ENCODE measurements around the gene TBL3.

The TBL3 gene

GRCh38 chr16:1968146-1968953 is 3.5 kb upstream of the TBL3 start:
- no peak for TF ChIP-seq CTCF (IDR thresholded peaks at IDR 0.05; ENCODE audit: control insufficient read depth, insufficient read depth, low read depth, low read length, missing control alignments)
- no peak for DNase-seq (ENCODE audit: low read depth)
- H3K4me3 ChIP-seq (ENCODE audit: control insufficient read depth, low read depth, low read length): no peak overlapping the region

GRCh38 chr16:1972490-1972877 is 631 bp downstream of the TBL3 start:
- no peak for DNase-seq (ENCODE audit: low read depth)
- no peak for TF ChIP-seq CTCF (IDR thresholded peaks at IDR 0.05; ENCODE audit: control insufficient read depth, insufficient read depth, low read depth, low read length, missing control alignments)
- peak overlapping the region; percentile 92 for H3K4me3 ChIP-seq (ENCODE audit: control insufficient read depth, low read depth, low read length)

- TF ChIP-seq CTCF (IDR thresholded peaks at IDR 0.05; ENCODE audit: control insufficient read depth, insufficient read depth, low read depth, low read length, missing control alignments): no peak
- no peak for DNase-seq (ENCODE audit: low read depth)
- no peak overlapping the region for H3K4me3 ChIP-seq (ENCODE audit: control insufficient read depth, low read depth, low read length)
Measured at GRCh38 chr16:1973461-1974156, 1.8 kb downstream of the TBL3 start.

GRCh38 chr16:1974157-1975070 is 2.6 kb downstream of the TBL3 start:
- no peak for TF ChIP-seq CTCF (IDR thresholded peaks at IDR 0.05; ENCODE audit: control insufficient read depth, insufficient read depth, low read depth, low read length, missing control alignments)
- no peak overlapping the region for H3K4me3 ChIP-seq (ENCODE audit: control insufficient read depth, low read depth, low read length)
- DNase-seq (ENCODE audit: low read depth): no peak

DNA sequence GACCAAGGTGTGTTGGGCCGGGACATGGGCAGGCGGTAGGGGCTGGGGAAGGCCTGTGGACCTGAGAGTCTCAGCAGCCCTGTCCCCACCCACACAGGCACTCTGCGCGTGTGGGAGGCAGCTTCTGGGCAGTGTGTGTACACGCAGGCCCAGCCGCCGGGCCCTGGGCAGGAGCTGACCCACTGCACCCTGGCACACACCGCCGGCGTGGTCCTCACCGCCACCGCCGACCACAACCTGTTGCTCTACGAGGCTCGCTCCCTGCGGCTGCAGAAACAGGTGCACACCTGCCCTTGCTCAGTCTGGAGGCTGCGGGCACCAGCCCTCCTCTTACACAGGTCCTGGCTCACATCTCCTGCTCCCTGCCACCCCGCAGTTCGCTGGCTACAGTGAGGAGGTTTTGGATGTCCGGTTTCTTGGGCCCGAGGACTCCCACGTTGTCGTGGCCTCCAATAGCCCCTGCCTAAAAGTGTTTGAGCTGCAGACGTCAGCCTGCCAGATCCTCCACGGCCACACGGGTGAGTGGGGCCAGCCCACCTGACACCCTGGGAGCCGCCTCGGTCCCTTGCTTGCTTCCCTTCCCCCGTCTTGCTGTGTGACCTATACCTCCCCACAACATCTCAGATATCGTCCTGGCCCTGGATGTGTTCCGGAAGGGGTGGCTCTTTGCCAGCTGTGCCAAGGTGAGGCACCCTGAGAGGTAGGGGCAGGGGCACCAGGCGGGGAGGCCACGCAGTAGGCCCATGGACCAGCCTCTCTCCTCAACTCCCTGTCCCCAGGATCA is 3.8 kb downstream of the TBL3 start:
- H3K4me3 ChIP-seq (ENCODE audit: control insufficient read depth, low read depth, low read length): no peak overlapping the region
- DNase-seq (ENCODE audit: low read depth): no peak
- no peak for TF ChIP-seq CTCF (IDR thresholded peaks at IDR 0.05; ENCODE audit: control insufficient read depth, insufficient read depth, low read depth, low read length, missing control alignments)

DNA sequence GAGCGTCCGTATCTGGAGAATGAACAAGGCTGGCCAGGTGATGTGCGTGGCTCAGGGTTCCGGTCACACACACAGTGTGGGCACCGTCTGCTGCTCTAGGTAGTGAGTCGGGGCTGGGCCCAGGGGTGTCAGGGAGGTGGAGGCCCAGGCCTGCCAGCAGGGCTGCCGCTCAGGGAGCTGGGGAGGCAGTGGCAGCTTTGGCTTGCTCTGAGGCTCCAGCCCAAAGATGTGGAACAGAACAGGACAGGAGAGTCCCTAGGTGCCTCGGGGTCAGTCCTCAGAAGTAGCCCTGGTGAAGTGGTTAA is 4.3 kb downstream of the TBL3 start:
- no peak for DNase-seq (ENCODE audit: low read depth)
- TF ChIP-seq CTCF (IDR thresholded peaks at IDR 0.05; ENCODE audit: control insufficient read depth, insufficient read depth, low read depth, low read length, missing control alignments): no peak
- no peak overlapping the region for H3K4me3 ChIP-seq (ENCODE audit: control insufficient read depth, low read depth, low read length)

All from AG09309 (cell line).